ENCODE results near the gene RRM2.

GRCh38 chr2:10172033-10172871 lies 49.7 kb downstream of the RRM2 start:
- no peak for TF ChIP-seq POLR2A (IDR thresholded peaks at IDR 0.05; ENCODE audit: low read length)
- no peak for TF ChIP-seq CTCF (IDR thresholded peaks at IDR 0.05)
- no peak for TF ChIP-seq NFE2L2 (conservative IDR thresholded peaks at IDR 0.05; ENCODE audit: low read length)
- no peak for TF ChIP-seq ESRRA (IDR thresholded peaks at IDR 0.05; ENCODE audit: borderline replicate concordance, low read length)
- no peak for TF ChIP-seq HEYL (CRISPR knock-in tag; IDR thresholded peaks at IDR 0.05)
- no peak for TF ChIP-seq SMC3 (IDR thresholded peaks at IDR 0.05)
- no peak for TF ChIP-seq HOXB13 (CRISPR knock-in tag; IDR thresholded peaks at IDR 0.05; ENCODE audit: low read depth)
- TF ChIP-seq POLR2AphosphoS2 (conservative IDR thresholded peaks at IDR 0.05; ENCODE audit: low read length), result no peak
- no peak for TF ChIP-seq EP300 (IDR thresholded peaks at IDR 0.05)
- no peak for TF ChIP-seq RAD21 (conservative IDR thresholded peaks at IDR 0.05 in 1 of 2, IDR thresholded peaks at IDR 0.05 in 1 of 2)

Measured in A549 (cell line).